ENCODE results near the gene FNBP1. TPM values are rescaled to one million over a fixed set of nuclear protein-coding genes. Genes with fewer than 3 reads are reported as not detected.

Gene FNBP1
- total and polyA plus RNA-seq, 2 donors (not counting 1 experiment from before 2014, with no cell fraction given) = 42.9 to 318 TPM

DNA sequence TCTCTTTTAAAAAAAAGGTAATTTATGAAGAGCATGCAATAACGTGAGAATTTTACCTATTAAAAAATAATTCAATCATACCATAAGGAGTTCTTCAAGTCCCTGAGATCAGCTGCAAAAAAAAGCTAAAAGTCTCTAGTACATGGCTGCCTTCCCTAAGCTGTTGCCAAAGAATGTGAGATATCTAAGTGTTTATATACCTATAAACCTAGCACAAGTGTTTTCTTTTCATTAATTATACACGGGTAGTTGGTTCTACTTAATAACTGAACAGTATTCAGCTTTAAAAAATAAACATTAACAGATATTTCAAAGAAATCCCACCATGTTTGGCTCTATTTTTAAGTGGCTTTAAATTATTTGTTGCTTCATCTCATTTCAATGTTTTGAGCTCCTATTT, 25.9 kb downstream of the FNBP1 start:
- no peak for TF ChIP-seq EZH2 (IDR thresholded peaks at IDR 0.05; ENCODE audit: borderline replicate concordance, insufficient read depth, low read depth, low read length, poor library complexity, severe bottlenecking)
- TF ChIP-seq, protein P1, sequence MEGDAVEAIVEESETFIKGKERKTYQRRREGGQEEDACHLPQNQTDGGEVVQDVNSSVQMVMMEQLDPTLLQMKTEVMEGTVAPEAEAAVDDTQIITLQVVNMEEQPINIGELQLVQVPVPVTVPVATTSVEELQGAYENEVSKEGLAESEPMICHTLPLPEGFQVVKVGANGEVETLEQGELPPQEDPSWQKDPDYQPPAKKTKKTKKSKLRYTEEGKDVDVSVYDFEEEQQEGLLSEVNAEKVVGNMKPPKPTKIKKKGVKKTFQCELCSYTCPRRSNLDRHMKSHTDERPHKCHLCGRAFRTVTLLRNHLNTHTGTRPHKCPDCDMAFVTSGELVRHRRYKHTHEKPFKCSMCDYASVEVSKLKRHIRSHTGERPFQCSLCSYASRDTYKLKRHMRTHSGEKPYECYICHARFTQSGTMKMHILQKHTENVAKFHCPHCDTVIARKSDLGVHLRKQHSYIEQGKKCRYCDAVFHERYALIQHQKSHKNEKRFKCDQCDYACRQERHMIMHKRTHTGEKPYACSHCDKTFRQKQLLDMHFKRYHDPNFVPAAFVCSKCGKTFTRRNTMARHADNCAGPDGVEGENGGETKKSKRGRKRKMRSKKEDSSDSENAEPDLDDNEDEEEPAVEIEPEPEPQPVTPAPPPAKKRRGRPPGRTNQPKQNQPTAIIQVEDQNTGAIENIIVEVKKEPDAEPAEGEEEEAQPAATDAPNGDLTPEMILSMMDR (IDR thresholded peaks at IDR 0.05) = no peak
- Histone ChIP-seq H3K4me2 (replicated peaks; ENCODE audit: low read depth, low read length, poor library complexity, severe bottlenecking) (no peak overlapping the region), H3K79me2 (ENCODE audit: control insufficient read depth, insufficient read depth, low read length) (peaks cover 100% of the 10 kb centered on the region), H3K9ac (ENCODE audit: low read length) (no peak overlapping the region), H2AFZ (ENCODE audit: insufficient read depth, low read depth, low read length, poor library complexity, severe bottlenecking) (no peak overlapping the region), H4K20me1 (ENCODE audit: control insufficient read depth, insufficient read depth, low read length, poor library complexity, severe bottlenecking) (no peaks in the 10 kb centered on the region), H3K4me1 (ENCODE audit: control insufficient read depth in 2 of 2, insufficient read depth in 2 of 2, low read length in 2 of 2) (peaks cover 41 to 59% of the 10 kb centered on the region in 2 donors), H3K27ac (ENCODE audit: low read length in 2 of 2) (peak overlapping the region in 1 of 2 donors; percentile 57), H3K36me3 (replicated peaks in 1 of 2; ENCODE audit: control extremely low read depth in 1 of 2, control insufficient read depth in 1 of 2, extremely low read depth in 1 of 2, insufficient read depth in 2 of 2, low read length in 1 of 2) (peaks cover 0 to 9% of the 10 kb centered on the region in 2 experiments), H3K4me3 (ENCODE audit: control extremely low read depth in 1 of 5, extremely low read depth in 1 of 5, insufficient read depth in 1 of 5, low read depth in 2 of 5, low read length in 4 of 5) (no peak overlapping the region), H3K27me3 (replicated peaks in 1 of 4; ENCODE audit: control extremely low read depth in 1 of 4, control insufficient read depth in 3 of 4, insufficient read depth in 4 of 4, low read length in 3 of 4) (no peaks in the 10 kb centered on the region), H3K9me3 (ENCODE audit: control extremely low read depth in 1 of 3, control insufficient read depth in 2 of 3, insufficient read depth in 1 of 3, low read length in 2 of 3) (peaks cover 0 to 12% (median 5%) of the 10 kb centered on the region in 3 donors)
- peaks cover 66% of the 10 kb centered on the region for H3K4me1 Mint-ChIP-seq
- H3K4me3 Mint-ChIP-seq = peak overlapping the region; percentile 55
- WGBS (ENCODE audit: insufficient coverage) = no CpG with 5 or more reads among the region's 2 CpGs
- ChIA-PET POLR2A (interaction anchor here (0.6 to 1.6 kb wide), 5 partner anchors 16 to 83 kb away, joined by 3 to 6 read pairs (median 4); no protein-coding TSS in a partner anchor), CTCF (interaction anchor here (0.7 to 1.8 kb wide), 9 partner anchors 9 to 183 kb away, joined by 3 to 4 read pairs (median 3); partner anchors contain the start of gene FNBP1)
- intact Hi-C loops (cut with micrococcal nuclease) = no loop called here
- no peak for ATAC-seq (ENCODE audit: low read depth)
- DNase-seq = no peak
- H3K27ac Mint-ChIP-seq = peak overlapping the region; percentile 87
- H3K9me3 Mint-ChIP-seq (ENCODE audit: insufficient read depth) = no peaks in the 10 kb centered on the region
- H3K27me3 Mint-ChIP-seq = no peaks in the 10 kb centered on the region

DNA sequence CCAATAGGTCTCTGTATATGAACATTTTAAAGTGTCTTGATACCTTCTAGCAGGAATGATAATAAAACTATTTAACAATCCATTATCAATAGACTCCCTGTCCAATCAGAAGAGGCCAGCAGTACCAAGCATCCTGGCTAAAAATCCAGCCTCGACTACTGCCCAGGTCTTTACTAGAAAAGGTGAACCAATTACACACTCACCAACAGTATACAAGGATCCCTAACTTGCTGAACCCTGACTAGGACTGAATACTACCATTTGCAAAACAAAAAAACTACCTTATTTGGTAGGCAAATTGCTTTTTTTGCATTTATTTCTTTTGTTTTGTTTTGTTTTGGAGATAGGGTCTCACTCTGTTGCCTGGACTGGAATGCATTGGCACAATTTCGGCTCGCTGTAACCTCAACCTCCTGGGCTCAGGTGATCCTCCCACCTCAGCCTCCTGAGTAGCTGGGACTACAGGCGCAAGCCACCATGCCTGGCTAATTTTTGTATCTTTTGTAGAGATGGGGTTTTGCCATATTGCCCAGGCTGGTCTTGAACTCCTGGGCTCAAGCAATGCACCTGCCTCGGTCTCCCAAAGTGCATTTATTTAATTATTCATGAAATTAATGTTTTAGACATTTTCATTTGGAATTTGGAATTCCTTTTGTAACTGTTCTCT, 27.5 kb downstream of the FNBP1 start:
- no peak overlapping the region for H3K4me2 ChIP-seq (replicated peaks; ENCODE audit: low read depth, low read length, poor library complexity, severe bottlenecking)
- 86% methylated on average over 1 of the region's 5 CpGs for WGBS (ENCODE audit: insufficient coverage)
- no peak overlapping the region for H2AFZ ChIP-seq (ENCODE audit: insufficient read depth, low read depth, low read length, poor library complexity, severe bottlenecking)
- POLR2A ChIA-PET = interaction anchor here (1.1 kb wide), 1 partner anchor 24 kb away, joined by 5 read pairs; no protein-coding TSS in a partner anchor
- peaks cover 0 to 12% (median 7%) of the 10 kb centered on the region in 3 donors for H3K9me3 ChIP-seq (ENCODE audit: control extremely low read depth in 1 of 3, control insufficient read depth in 2 of 3, insufficient read depth in 1 of 3, low read length in 2 of 3)
- H3K9ac ChIP-seq (ENCODE audit: low read length) = no peak overlapping the region
- TF ChIP-seq, protein P1 (IDR thresholded peaks at IDR 0.05) = no peak
- TF ChIP-seq EZH2 (IDR thresholded peaks at IDR 0.05; ENCODE audit: borderline replicate concordance, insufficient read depth, low read depth, low read length, poor library complexity, severe bottlenecking) = no peak
- peaks cover 65% of the 10 kb centered on the region for H3K4me1 Mint-ChIP-seq
- H3K4me1 ChIP-seq (ENCODE audit: control insufficient read depth in 2 of 2, insufficient read depth in 2 of 2, low read length in 2 of 2) = peaks cover 39 to 52% of the 10 kb centered on the region in 2 donors
- H3K36me3 ChIP-seq (replicated peaks in 1 of 2; ENCODE audit: control extremely low read depth in 1 of 2, control insufficient read depth in 1 of 2, extremely low read depth in 1 of 2, insufficient read depth in 2 of 2, low read length in 1 of 2) = peaks cover 0 to 12% of the 10 kb centered on the region in 2 experiments
- DNase-seq (no peak), ATAC-seq (ENCODE audit: low read depth) (no peak)
- no peaks in the 10 kb centered on the region for H3K9me3 Mint-ChIP-seq (ENCODE audit: insufficient read depth)
- peaks cover 99% of the 10 kb centered on the region for H3K79me2 ChIP-seq (ENCODE audit: control insufficient read depth, insufficient read depth, low read length)
- H3K27ac ChIP-seq (ENCODE audit: low read length in 2 of 2) = peak overlapping the region in 1 of 2 donors; percentile 52
- H3K27me3 ChIP-seq (replicated peaks in 1 of 4; ENCODE audit: control extremely low read depth in 1 of 4, control insufficient read depth in 3 of 4, insufficient read depth in 4 of 4, low read length in 3 of 4) = no peaks in the 10 kb centered on the region
- intact Hi-C loops (cut with micrococcal nuclease) = no loop called here
- H3K4me3 Mint-ChIP-seq = no peak overlapping the region
- CTCF ChIA-PET = no interaction called here
- H3K27ac Mint-ChIP-seq = peak overlapping the region; percentile 53
- no peaks in the 10 kb centered on the region for H4K20me1 ChIP-seq (ENCODE audit: control insufficient read depth, insufficient read depth, low read length, poor library complexity, severe bottlenecking)
- H3K27me3 Mint-ChIP-seq = no peaks in the 10 kb centered on the region
- no peak overlapping the region for H3K4me3 ChIP-seq (ENCODE audit: control extremely low read depth in 1 of 5, extremely low read depth in 1 of 5, insufficient read depth in 1 of 5, low read depth in 2 of 5, low read length in 4 of 5)

Data from B cell (primary cell).